PC-9 (cell line): ENCODE results near the gene TMEFF2.

Experiments
- CTCF ChIP-seq: fragments of 200-600 bp; sonication (generic); conservative IDR thresholded peaks from 2 replicates; pipeline ENCODE4 v1.6.1; 2017; ENCODE audit warnings: mixed run types, antibody characterized with exemption, mild to moderate bottlenecking, moderate library complexity
- EZH2 ChIP-seq: fragments of 200-600 bp; sonication (generic); IDR thresholded peaks from 2 replicates; pipeline ENCODE4 v1.8.0; 2017; ENCODE audit warnings: antibody characterized with exemption, low read depth

GRCh38 chr2:191915750-191916149, 279.0 kb downstream of the TMEFF2 start:
- no peak for TF ChIP-seq CTCF
- TF ChIP-seq EZH2, result no peak
